GM18508 (cell line): Measurements from ENCODE around the gene NME7.
A peak's percentile ranks its signal among the peaks of the same experiment; 100 is the strongest.
"Not testable (repeated sequence)": the region's sequence is repeated elsewhere in the genome, so short reads cannot be mapped to it uniquely, and the experiment has no call there.

Experiments used
- ATAC-seq: cut with Tn5 transposase; IDR thresholded peaks from one replicate; pipeline ENCODE4 v1.9.1; 2021; ENCODE audit warnings: moderate number of reproducible peaks; ENCODE audit not compliant: insufficient read depth, unreplicated experiment

The NME7 gene, protein sequence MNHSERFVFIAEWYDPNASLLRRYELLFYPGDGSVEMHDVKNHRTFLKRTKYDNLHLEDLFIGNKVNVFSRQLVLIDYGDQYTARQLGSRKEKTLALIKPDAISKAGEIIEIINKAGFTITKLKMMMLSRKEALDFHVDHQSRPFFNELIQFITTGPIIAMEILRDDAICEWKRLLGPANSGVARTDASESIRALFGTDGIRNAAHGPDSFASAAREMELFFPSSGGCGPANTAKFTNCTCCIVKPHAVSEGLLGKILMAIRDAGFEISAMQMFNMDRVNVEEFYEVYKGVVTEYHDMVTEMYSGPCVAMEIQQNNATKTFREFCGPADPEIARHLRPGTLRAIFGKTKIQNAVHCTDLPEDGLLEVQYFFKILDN

GRCh38 chr1:169367686-169368405 is at the start of gene NME7, which contains the start of gene BLZF1:
NME7 (minus strand) TSS chr1:169367797; CDS start chr1:169367710, 87 bp downstream.
BLZF1 (plus strand) TSS chr1:169368195; CDS start chr1:169369523, 1,328 bp downstream.
- peak; percentile 77 for ATAC-seq

- ATAC-seq, result no peak
These were observed 47.4 kb upstream of the NME7 start for GRCh38 chr1:169414952-169415351.

- ATAC-seq, result not testable (repeated sequence)
These were observed 40.7 kb upstream of the NME7 start for GRCh38 chr1:169408340-169408739.

GRCh38 chr1:169402578-169402977 is 35.0 kb upstream of the NME7 start:
- not testable (repeated sequence) for ATAC-seq

DNA sequence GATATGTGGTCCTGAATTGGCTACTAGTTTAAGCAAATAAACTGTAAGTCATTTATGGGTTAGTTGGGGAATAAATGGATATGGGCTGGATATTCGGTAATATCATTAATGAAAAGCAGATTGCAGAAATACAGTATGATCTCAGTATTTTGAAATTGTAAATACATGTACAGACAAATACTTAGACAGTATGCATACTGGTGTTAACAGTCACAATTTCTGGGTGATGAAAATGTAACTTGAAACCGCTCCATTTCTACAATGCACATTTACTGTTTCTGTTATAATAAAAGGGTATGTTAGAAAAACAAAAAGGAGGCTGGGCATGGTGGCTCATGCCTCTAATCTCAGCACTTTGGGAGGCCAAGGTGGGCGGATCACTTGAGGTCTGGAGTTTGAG is 28.4 kb upstream of the NME7 start:
- ATAC-seq, result no peak

- ATAC-seq, result no peak
These were observed 24.8 kb upstream of the NME7 start for GRCh38 chr1:169392406-169392805.

- no peak for ATAC-seq
These were observed 22.7 kb upstream of the NME7 start for GRCh38 chr1:169390303-169390702.

- ATAC-seq, result no peak
These were observed 19.8 kb upstream of the NME7 start for GRCh38 chr1:169387399-169387798.

- no peak for ATAC-seq
These were observed 15.9 kb upstream of the NME7 start for GRCh38 chr1:169383449-169383848.

GRCh38 chr1:169381162-169381561 is 13.6 kb upstream of the NME7 start:
- ATAC-seq, result no peak

DNA sequence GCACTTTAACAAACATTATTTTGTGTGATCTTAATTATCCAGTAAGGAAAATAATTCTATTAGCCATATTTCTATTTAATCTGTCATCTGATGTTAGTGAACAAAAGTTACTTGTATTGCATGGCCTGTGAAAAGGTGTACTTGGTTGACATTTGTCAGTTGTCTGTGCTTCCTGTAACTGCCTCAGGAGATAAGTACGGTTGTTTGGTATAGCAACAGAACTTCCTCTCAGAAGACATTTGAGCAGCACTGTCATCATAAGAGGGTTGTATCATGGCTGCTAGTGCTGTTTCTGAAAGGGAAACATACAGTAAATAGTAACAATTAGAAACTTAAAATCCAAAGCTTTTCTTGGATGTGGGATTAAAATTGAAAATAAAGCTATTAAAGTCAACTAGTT is 3.8 kb upstream of the NME7 start:
- no peak for ATAC-seq

DNA sequence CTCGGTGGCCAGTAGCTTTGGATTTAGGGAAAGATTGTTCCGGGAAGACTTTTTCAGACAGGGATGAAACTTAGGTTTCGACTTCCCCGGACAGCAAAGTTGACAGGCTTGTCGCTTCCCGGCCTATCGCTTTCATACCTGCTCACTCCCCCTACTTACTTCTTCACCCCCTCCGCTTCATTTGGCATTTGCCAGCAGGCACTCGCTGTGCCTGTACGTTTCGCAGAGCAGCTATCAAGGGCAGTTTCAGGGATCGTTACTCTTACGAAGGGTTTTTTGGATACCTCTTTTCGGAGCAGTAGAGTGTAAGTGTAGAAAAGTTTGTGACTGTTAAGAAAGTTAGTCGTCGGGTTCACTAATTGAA is 791 bp upstream of the NME7 start:
- ATAC-seq, result no peak

DNA sequence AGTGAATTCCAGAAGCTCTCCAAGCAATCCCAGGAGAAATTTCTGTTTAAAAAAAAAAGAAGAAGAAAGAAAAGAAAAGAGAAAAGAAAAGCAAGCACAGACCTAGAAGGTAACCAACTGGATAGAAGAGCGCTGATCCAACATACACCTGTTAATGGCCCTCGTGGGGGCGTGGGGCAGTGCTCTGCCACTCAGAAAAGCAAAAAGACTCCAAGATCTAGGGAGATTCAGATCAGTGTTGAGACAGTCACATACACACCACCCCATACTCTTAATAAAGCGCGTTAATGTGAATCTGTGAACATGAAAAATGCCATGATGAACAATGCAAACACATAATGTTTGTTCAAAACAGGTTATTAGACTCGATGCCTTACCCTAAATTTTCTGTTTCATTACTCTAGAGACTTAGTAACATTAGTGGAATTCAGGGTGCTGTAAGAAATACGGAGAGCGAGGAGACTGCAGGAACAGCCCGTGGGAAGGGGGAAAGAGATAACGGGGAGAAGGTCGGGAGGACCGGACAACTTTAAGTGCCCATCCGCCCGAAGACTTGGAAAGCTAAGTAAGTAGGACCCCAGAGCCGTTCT is 406 bp downstream of the NME7 start:
- no peak for ATAC-seq

DNA sequence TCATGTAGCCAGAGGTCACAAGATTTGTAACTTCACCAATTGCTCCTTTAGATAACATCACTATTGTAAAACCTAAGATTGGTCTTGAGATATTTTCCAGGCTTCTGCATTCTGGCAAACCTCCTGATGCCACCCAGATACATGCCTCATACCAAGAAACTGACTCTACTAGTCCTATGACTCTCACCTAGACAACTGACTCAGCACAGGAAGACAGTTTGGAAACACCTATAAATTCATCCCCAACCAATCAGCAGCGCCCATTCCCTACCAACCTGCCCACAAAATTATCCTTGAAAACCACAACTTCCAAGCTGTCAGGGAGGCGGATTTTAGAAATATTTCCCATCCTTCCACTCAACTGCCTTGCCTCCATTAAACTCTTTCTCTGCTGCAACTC is 2.6 kb downstream of the NME7 start:
- no peak for ATAC-seq

DNA sequence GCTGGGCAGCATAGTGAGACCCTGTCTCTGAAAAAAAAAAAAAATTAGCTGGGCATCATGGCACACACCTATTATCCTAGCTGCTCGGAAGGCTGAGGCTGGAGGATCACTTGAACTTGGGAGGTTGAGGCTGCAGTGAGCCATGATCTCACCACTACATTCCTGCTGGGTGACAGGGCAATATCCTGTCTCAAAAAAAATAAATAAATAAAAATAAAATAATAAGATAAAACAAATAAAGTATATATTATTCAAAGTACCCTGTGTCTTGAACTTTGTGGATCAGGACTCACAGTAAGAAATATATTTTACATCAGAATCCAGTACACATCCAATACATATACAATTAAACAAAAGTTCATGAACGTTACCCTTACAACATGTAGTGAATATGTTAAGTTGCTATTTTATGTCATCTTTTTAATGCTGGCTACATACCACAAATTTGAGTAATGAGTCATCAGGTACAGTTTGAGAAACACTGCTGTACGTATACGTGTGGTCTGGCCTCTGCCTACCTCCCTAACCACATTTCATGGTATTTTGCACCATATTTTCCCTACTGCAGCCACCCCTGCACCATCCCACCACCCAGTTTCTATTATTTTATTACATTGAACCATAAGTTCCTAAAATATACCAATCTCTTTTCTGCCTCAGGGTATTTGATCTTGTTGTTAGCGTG is 4.4 kb downstream of the NME7 start:
- no peak for ATAC-seq

- ATAC-seq, result no peak
These were observed 6.3 kb downstream of the NME7 start for GRCh38 chr1:169361281-169361680.

- ATAC-seq, result no peak
These were observed 7.2 kb downstream of the NME7 start for GRCh38 chr1:169360415-169360814.

GRCh38 chr1:169348383-169349036 is 19.1 kb downstream of the NME7 start:
- no peak for ATAC-seq

DNA sequence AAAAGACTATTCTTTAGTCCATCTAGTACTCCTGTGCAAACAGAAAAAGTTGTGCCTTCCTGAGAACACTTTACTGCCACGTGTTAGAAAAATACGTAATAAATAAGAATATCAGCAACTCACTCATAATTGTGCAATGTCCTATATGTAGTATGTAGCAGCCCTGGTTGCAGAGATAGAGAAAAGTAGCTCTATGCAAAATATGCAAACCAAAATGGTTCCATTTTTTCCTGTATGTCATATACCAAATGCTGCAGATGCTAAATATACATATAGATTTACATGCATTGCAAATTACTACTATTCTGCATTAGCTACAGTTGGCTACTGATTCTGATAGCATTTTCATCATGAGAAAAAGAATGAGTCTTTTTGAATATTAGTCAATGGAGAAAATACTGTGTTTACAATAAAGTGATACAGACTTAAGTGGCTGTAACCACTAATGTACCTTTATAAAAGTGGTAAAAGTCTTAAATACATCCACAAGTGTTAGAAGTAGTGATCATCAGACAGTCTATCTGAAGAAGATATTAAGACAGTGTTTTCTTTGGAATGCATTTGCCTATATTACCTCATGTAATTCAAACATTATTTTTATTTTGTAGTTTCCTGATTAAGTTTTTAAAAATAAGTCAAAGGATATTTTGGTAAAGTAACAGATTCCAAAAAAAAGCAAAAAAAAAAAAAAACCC is 19.8 kb downstream of the NME7 start:
- no peak for ATAC-seq
